Stomach smooth muscle (tissue), 2 donors: ENCODE results near the gene SNED1.

ENCODE experiments used
- H3K27ac ChIP-seq: one replicate; pipeline ENCODE4 v1.7.0; 2013; ENCODE audit warnings: mild to moderate bottlenecking, low read length, inconsistent platforms
- H3K27me3 ChIP-seq, 2 donors: one replicate each; pipeline ENCODE4 v1.7.0; 2013; ENCODE audit warnings: low read length in 2 of 2; ENCODE audit not compliant: insufficient read depth in 2 of 2, control insufficient read depth in 1 of 2
- H3K36me3 ChIP-seq, 2 donors: one replicate each; pipeline ENCODE4 v1.7.0; 2013; ENCODE audit warnings: low read length in 2 of 2; ENCODE audit not compliant: control insufficient read depth in 2 of 2, insufficient read depth in 2 of 2
- H3K4me1 ChIP-seq: one replicate; pipeline ENCODE4 v1.7.0; 2013; ENCODE audit warnings: low read length; ENCODE audit not compliant: control insufficient read depth, insufficient read depth
- H3K4me3 ChIP-seq, 2 donors: one replicate each; pipeline ENCODE4 v1.7.0; 2013; ENCODE audit warnings: low read length in 2 of 2
- H3K9ac ChIP-seq, 2 donors: one replicate each; pipeline ENCODE4 v1.7.0; 2013; ENCODE audit warnings: low read length in 2 of 2, mild to moderate bottlenecking in 1 of 2
- H3K9me3 ChIP-seq, 2 donors: one replicate each; pipeline ENCODE4 v1.7.0; 2013; ENCODE audit warnings: low read length in 2 of 2; ENCODE audit not compliant: control insufficient read depth in 2 of 2
- donor health status: healthy.
- donor health status: Pancreatic carcinoma.

Gene SNED1

GRCh38 chr2:241074065-241074818, 75.8 kb downstream of the SNED1 start:
- no peaks in the 10 kb centered on the region for H3K4me1 ChIP-seq
- no peak overlapping the region for H3K4me3 ChIP-seq
- peaks cover 7 to 8% of the 10 kb centered on the region in 2 donors for H3K36me3 ChIP-seq
- H3K27me3 ChIP-seq: peaks cover 0 to 2% of the 10 kb centered on the region in 2 donors
- no peak overlapping the region for H3K9ac ChIP-seq
- no peak overlapping the region for H3K27ac ChIP-seq
- H3K9me3 ChIP-seq: no peaks in the 10 kb centered on the region

GRCh38 chr2:241074901-241075540, 76.6 kb downstream of the SNED1 start:
- Histone ChIP-seq H3K9ac (no peak overlapping the region), H3K27me3 (peaks cover 0 to 2% of the 10 kb centered on the region in 2 donors), H3K27ac (no peak overlapping the region), H3K9me3 (no peaks in the 10 kb centered on the region), H3K36me3 (peaks cover 7 to 8% of the 10 kb centered on the region in 2 donors), H3K4me1 (no peaks in the 10 kb centered on the region), H3K4me3 (no peak overlapping the region)

GRCh38 chr2:241080405-241081189, 82.2 kb downstream of the SNED1 start:
- no peaks in the 10 kb centered on the region for H3K36me3 ChIP-seq
- no peak overlapping the region for H3K9ac ChIP-seq
- no peaks in the 10 kb centered on the region for H3K9me3 ChIP-seq
- no peak overlapping the region for H3K27ac ChIP-seq
- no peak overlapping the region for H3K4me3 ChIP-seq
- no peaks in the 10 kb centered on the region for H3K4me1 ChIP-seq
- no peaks in the 10 kb centered on the region for H3K27me3 ChIP-seq

GRCh38 chr2:241081190-241081642, 82.8 kb downstream of the SNED1 start:
- H3K36me3 ChIP-seq: peaks cover 0 to 3% of the 10 kb centered on the region in 2 donors
- no peak overlapping the region for H3K4me3 ChIP-seq
- H3K9ac ChIP-seq: no peak overlapping the region
- H3K27me3 ChIP-seq: no peaks in the 10 kb centered on the region
- H3K9me3 ChIP-seq: no peaks in the 10 kb centered on the region
- H3K4me1 ChIP-seq: no peaks in the 10 kb centered on the region
- no peak overlapping the region for H3K27ac ChIP-seq

- Histone ChIP-seq H3K4me1 (no peaks in the 10 kb centered on the region), H3K9me3 (no peaks in the 10 kb centered on the region), H3K9ac (no peak overlapping the region), H3K27me3 (no peaks in the 10 kb centered on the region), H3K36me3 (peaks cover 0 to 6% of the 10 kb centered on the region in 2 donors), H3K4me3 (no peak overlapping the region), H3K27ac (no peak overlapping the region)
Measured at GRCh38 chr2:241081643-241082340, 83.4 kb downstream of the SNED1 start.

GRCh38 chr2:241082341-241083090, 84.1 kb downstream of the SNED1 start:
- Histone ChIP-seq H3K9me3 (no peaks in the 10 kb centered on the region), H3K27ac (no peak overlapping the region), H3K4me1 (no peaks in the 10 kb centered on the region), H3K36me3 (peaks cover 6 to 10% of the 10 kb centered on the region in 2 donors), H3K9ac (no peak overlapping the region), H3K27me3 (no peaks in the 10 kb centered on the region), H3K4me3 (no peak overlapping the region)

GRCh38 chr2:241083091-241083415, 84.6 kb downstream of the SNED1 start:
- Histone ChIP-seq H3K4me3 (no peak overlapping the region), H3K27me3 (no peaks in the 10 kb centered on the region), H3K36me3 (peaks cover 12 to 16% of the 10 kb centered on the region in 2 donors), H3K4me1 (no peaks in the 10 kb centered on the region), H3K27ac (no peak overlapping the region), H3K9ac (no peak overlapping the region), H3K9me3 (no peaks in the 10 kb centered on the region)

- Histone ChIP-seq H3K9me3 (no peaks in the 10 kb centered on the region), H3K27me3 (no peaks in the 10 kb centered on the region), H3K4me1 (no peaks in the 10 kb centered on the region), H3K9ac (no peak overlapping the region), H3K27ac (no peak overlapping the region), H3K36me3 (peaks cover 27 to 33% of the 10 kb centered on the region in 2 donors), H3K4me3 (no peak overlapping the region)
Measured at GRCh38 chr2:241084856-241085444, 86.5 kb downstream of the SNED1 start.

- no peak overlapping the region for H3K9ac ChIP-seq
- H3K9me3 ChIP-seq: no peaks in the 10 kb centered on the region
- no peaks in the 10 kb centered on the region for H3K27me3 ChIP-seq
- peaks cover 40 to 51% of the 10 kb centered on the region in 2 donors for H3K36me3 ChIP-seq
- no peak overlapping the region for H3K27ac ChIP-seq
- H3K4me3 ChIP-seq: no peak overlapping the region
- H3K4me1 ChIP-seq: no peaks in the 10 kb centered on the region
Measured at GRCh38 chr2:241087420-241088268, 89.2 kb downstream of the SNED1 start.
